Heart right ventricle (tissue), 16 donors: ENCODE measurements around the gene APBB1. TPM values are rescaled to one million over a fixed set of nuclear protein-coding genes. Genes with fewer than 3 reads are reported as not detected.
A peak's percentile ranks its signal among the peaks of the same experiment; 100 is the strongest.

ENCODE experiments used
- ATAC-seq, 8 donors: fragments of 200-7000 bp; cut with Tn5 transposase; one replicate each; pipeline ENCODE4 v1.9.1; 2020; ENCODE audit warnings: mild to moderate bottlenecking in 8 of 8, moderate library complexity in 8 of 8, moderate number of reproducible peaks in 1 of 8
- DNase-seq, 2 donors: peaks; one replicate each; pipeline ENCODE4 v3.0.0-alpha.2; 2020
- H3K27ac ChIP-seq, 10 donors: fragments of 200-600 bp; sonication (generic) in 2 of 10; one replicate each; pipeline versions ENCODE4 v1.5.0 to v1.8.0; 2020 to 2022; ENCODE audit warnings: mild to moderate bottlenecking in 3 of 10
- H3K27me3 ChIP-seq, 7 donors: fragments of 200-600 bp; one replicate each; pipeline ENCODE4 v1.8.0; 2021 to 2022; ENCODE audit warnings: mild to moderate bottlenecking in 2 of 7
- H3K36me3 ChIP-seq, 9 donors: fragments of 200-600 bp; sonication (generic) in 1 of 9; one replicate each; pipeline versions ENCODE4 v1.5.0 to v1.8.0; 2020 to 2022; ENCODE audit warnings: mild to moderate bottlenecking in 2 of 9
- H3K4me1 ChIP-seq, 9 donors: fragments of 200-600 bp; sonication (generic) in 1 of 9; one replicate each; pipeline versions ENCODE4 v1.5.0 to v1.8.0; 2020 to 2022; ENCODE audit warnings: mild to moderate bottlenecking in 4 of 9
- H3K4me3 ChIP-seq, 10 donors: fragments of 200-600 bp; sonication (generic) in 2 of 10; one replicate each; pipeline versions ENCODE4 v1.5.0 to v1.8.0; 2020 to 2022; ENCODE audit warnings: mild to moderate bottlenecking in 7 of 10, moderate library complexity in 2 of 10
- H3K9me3 ChIP-seq, 11 donors: fragments of 200-600 bp in 10 of 11; sonication (generic) in 2 of 11; one replicate each; pipeline versions ENCODE4 v1.5.0 to v1.8.0; 2013 to 2022; ENCODE audit warnings: mild to moderate bottlenecking in 2 of 11, control low read depth in 1 of 11, moderate library complexity in 1 of 11
- WGBS, 2 donors: extraction: QIAGEN DNeasy Blood & Tissue Kit; methylation state at CpG; one replicate each; pipeline ENCODE4 v1.1.7; 2013; ENCODE audit warnings: inconsistent platforms in 1 of 2; 5-methylcytosine and 5-hydroxymethylcytosine counted together
- intact Hi-C, 10 donors: fragments of 100-400 bp; cut with DNase I; formaldehyde crosslinking; loops; one replicate each; pipeline versions ENCODE4 v1.11.1 to v1.14.2; 2022
- polyA plus RNA-seq, 2 donors: library from polyadenylated mRNA; stranded (reverse); fragments of 200-250 nt; gene quantifications; one replicate each; pipeline ENCODE4 v1.2.3, GENCODE V29; 2013
- total RNA-seq, 10 donors: library from RNA; stranded (reverse); fragmentation: NEBNext Ultra II Directional in 3 of 10; extraction: Animal tissue kit (Norgen Biotek cat#: 25700) in 3 of 10; gene quantifications; one replicate each; pipeline versions ENCODE4 v1.2.1 to v1.2.4, GENCODE V29; 2021 to 2023
- TF ChIP-seq, protein P1 (sequence below), 9 donors: fragments of 200-600 bp; sonication (generic) in 2 of 9; IDR thresholded peaks; one replicate each; pipeline versions ENCODE4 v1.5.0 to v1.8.0; 2021 to 2022; ENCODE audit warnings: antibody characterized with exemption in 9 of 9, mild to moderate bottlenecking in 5 of 9, moderate library complexity in 1 of 9
- donor health status: Arrhythmogenic right ventricular cardiomyopathy.
- donor health status: ischemic (EF 13 %, LVEDD 7.1; RV severe dilation, severe dysfunction).
- donor health status: healthy with polysubstance abuse.
- donor health status: DM: no; HTN: yes; CAD: no.
- donor health status: DM: no; HTN: no; CAD: no.
- donor health status: ischemic (EF 25% LVEDD 6.9; RV normal size, moderate dysfunction).
- donor health status: ischemic (EF 25% LVEDD 5.7; RV mildly dilated, moderate dysfunction).
- donor health status: healthy.
- donor health status: DM: yes; HTN: yes; CAD: no.
- donor health status: Ischemic cardiomyopathy.
- donor health status: ischemic (EF 35%, LVEDD 5.7; RV mildly dilated, moderate dysfunction).
- donor health status: nonischemic (EF 11% LVEDD 7.7; RV severe dilation, severe dysfunction).
- donor health status: DM: yes; HTN: yes; CAD: no.
- donor health status: PGD.
- donor health status: ischemic (EF 29% LVEDD 5.4; RV normal size, mild dysfunction).
- donor health status: nonischemic (EF 23%, LVEDD 6.1; RV moderate dilation, normal function).

The APBB1 gene
- total and polyA plus RNA-seq, 12 donors, result 54.3 to 93.3 (median 71.1) TPM

DNA sequence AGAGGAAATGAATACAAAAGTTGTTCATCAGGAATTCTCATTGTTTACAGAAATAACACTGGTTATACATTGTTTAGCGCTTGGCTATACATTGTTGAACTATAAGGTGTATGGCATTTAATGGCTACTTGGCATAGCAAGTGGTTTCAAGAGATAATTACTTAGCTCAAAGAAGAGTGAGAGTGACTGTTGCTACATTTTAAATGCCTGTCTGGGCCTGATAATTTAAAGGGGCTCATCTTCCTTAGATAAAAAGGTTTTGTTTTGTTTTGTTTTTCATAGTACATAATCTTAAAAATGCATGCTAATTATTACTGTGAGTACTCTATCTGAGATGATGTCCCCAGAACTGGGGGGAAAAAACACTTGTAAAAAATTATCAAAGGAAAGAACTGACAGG, 30.1 kb downstream of the APBB1 start:
- peak overlapping the region in 4 of 10 donors; percentile 86 to 92 (median 89) for H3K27ac ChIP-seq
- no peak overlapping the region for H3K4me3 ChIP-seq
- H3K4me1 ChIP-seq, result peaks cover 5 to 28% (median 22%) of the 10 kb centered on the region in 9 donors
- intact Hi-C loops, result loop anchor here in 3 of 10 donors (10.0 kb wide), 2 partner anchors 296 to 316 kb away; partner anchors contain the start of gene MRPL17 (in 1 of the 3)
- no peaks in the 10 kb centered on the region for H3K27me3 ChIP-seq
- ATAC-seq (no peak), DNase-seq (no peak)
- no peaks in the 10 kb centered on the region for H3K9me3 ChIP-seq
- TF ChIP-seq, protein P1, sequence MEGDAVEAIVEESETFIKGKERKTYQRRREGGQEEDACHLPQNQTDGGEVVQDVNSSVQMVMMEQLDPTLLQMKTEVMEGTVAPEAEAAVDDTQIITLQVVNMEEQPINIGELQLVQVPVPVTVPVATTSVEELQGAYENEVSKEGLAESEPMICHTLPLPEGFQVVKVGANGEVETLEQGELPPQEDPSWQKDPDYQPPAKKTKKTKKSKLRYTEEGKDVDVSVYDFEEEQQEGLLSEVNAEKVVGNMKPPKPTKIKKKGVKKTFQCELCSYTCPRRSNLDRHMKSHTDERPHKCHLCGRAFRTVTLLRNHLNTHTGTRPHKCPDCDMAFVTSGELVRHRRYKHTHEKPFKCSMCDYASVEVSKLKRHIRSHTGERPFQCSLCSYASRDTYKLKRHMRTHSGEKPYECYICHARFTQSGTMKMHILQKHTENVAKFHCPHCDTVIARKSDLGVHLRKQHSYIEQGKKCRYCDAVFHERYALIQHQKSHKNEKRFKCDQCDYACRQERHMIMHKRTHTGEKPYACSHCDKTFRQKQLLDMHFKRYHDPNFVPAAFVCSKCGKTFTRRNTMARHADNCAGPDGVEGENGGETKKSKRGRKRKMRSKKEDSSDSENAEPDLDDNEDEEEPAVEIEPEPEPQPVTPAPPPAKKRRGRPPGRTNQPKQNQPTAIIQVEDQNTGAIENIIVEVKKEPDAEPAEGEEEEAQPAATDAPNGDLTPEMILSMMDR (IDR thresholded peaks at IDR 0.05), result no peak
- WGBS, 2 donors, result 89 to 95% methylated on average over 1 of the region's 1 CpG
- peaks cover 0 to 16% (median 0%) of the 10 kb centered on the region in 9 donors for H3K36me3 ChIP-seq

DNA sequence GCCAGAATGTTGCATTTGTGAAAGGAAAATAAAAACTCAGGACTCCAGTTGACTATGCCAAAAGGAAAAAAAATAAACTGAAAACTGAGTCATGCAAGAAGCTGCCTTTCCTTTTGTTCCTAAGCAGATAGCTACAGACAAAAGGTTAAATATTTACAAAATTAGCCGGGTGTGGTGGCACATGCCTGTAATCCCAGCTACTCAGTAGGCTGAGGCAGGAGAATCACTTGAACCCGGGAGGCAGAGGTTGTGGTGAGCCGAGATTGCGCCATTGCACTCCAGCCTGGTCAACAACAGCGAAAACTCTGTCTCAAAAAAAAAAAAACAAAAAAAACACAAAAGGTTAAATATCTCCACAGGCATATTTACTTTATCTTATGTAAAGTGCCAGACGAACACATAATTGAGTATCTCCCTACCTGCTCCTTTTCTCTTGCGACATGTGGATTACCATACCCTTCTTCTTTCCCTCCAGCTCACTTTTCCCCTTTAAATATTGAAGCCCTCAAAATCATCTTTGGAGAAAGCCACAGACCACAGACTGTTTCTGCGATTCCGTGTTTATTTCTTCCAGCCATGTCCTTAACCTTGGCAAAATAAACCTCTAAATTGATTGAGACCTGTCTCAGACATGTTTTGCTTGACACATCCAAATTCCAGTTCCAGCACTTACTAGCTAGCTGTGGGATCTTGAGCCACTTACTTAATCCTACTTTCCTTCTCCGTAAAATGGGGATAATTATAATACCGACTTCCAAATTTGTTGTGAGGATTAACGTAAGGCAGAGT, 30.9 kb downstream of the APBB1 start:
- peak overlapping the region in 1 of 10 donors; percentile 89 for H3K27ac ChIP-seq
- peaks cover 0 to 9% (median 0%) of the 10 kb centered on the region in 9 donors for H3K36me3 ChIP-seq
- WGBS, 2 donors, result 74 to 87% methylated on average over 12 of the region's 12 CpGs
- TF ChIP-seq, protein P1 (IDR thresholded peaks at IDR 0.05), result no peak
- H3K27me3 ChIP-seq, result no peaks in the 10 kb centered on the region
- intact Hi-C loops, result loop anchor here in 3 of 10 donors (10.0 kb wide), 2 partner anchors 297 to 317 kb away; partner anchors contain the start of gene MRPL17 (in 1 of the 3)
- H3K4me1 ChIP-seq, result peaks cover 5 to 28% (median 21%) of the 10 kb centered on the region in 9 donors
- ATAC-seq (no peak), DNase-seq (no peak)
- H3K4me3 ChIP-seq, result no peak overlapping the region
- H3K9me3 ChIP-seq, result no peaks in the 10 kb centered on the region

DNA sequence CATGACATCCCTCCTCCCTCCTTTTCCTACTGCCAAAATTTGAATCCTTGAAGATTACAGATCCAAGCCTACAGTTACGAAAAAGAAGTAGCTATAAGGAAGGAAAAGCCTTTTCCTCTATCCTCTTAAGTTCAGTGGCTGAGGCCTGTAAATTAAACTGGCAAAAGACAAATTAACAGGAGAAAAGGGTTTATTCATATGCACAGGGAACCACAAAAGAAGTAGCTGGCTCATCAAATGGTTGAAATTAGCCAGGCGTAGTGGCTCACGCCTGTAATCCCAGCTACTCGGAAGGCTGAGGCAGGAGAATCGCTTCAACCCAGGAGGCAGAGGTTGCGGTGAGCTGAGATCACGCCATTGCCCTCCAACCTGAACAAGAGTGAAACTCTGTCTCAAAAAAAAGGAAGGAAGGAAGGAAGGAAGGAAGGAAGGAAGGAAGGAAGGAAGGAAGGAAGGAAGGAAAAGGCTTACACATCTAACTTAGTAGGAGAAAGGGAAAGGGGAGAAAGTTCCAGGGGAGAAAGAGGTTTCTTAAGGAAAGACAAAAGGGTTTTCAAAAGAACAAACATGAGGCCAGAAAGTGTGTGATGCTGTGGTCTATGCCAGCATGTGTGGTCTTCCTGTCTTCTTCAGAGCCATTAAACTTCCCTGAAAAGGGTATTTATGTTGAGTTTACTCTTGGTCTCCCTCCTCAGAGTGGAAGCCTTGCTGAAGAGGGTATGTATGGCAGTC, 33.7 kb downstream of the APBB1 start:
- 90 to 94% methylated on average over 7 of the region's 7 CpGs for WGBS, 2 donors
- intact Hi-C loops, result loop anchor here in 3 of 10 donors (10.0 kb wide), 2 partner anchors 300 to 320 kb away; partner anchors contain the start of gene MRPL17 (in 1 of the 3)
- no peaks in the 10 kb centered on the region for H3K9me3 ChIP-seq
- DNase-seq (no peak), ATAC-seq (no peak)
- no peaks in the 10 kb centered on the region for H3K27me3 ChIP-seq
- TF ChIP-seq, protein P1 (IDR thresholded peaks at IDR 0.05), result no peak
- H3K4me1 ChIP-seq, result peaks cover 0 to 9% (median 7%) of the 10 kb centered on the region in 9 donors
- no peak overlapping the region for H3K27ac ChIP-seq
- no peaks in the 10 kb centered on the region for H3K36me3 ChIP-seq
- H3K4me3 ChIP-seq, result no peak overlapping the region

DNA sequence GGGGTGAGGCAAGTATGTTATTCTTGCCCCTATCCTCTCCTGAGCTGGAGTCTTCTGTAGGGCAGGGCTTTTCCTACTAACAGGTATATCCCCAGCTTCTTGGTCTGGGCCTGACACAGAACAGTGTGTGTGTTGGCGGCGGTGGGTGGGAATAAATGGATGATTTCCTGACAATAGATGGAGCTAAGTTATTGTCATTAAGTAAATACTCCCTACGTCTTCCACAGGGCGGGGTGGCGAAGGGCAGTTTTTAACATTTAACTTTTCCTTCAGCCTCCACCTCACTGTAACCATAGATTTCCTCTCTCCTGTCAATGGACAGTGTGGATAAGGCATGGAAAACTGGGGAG, 40.3 kb downstream of the APBB1 start:
- intact Hi-C loops, result loop anchor here in 5 of 10 donors (2.0 to 5.0 kb wide), 4 partner anchors 64 to 129 kb away; no protein-coding TSS in a partner anchor
- Histone ChIP-seq H3K36me3 (no peaks in the 10 kb centered on the region), H3K27ac (peak overlapping the region in 8 of 10 donors; percentile 3 to 74 (median 52)), H3K4me3 (no peak overlapping the region), H3K4me1 (peaks cover 0 to 23% (median 13%) of the 10 kb centered on the region in 9 donors), H3K9me3 (no peaks in the 10 kb centered on the region), H3K27me3 (no peaks in the 10 kb centered on the region)
- WGBS, 2 donors, result 54 to 60% methylated on average over 5 of the region's 5 CpGs
- DNase-seq (no peak), ATAC-seq (peak in 7 of 8 donors; percentile 8 to 60 (median 32))
- TF ChIP-seq, protein P1 (IDR thresholded peaks at IDR 0.05), result no peak
